K562 (cell line): ENCODE results near the gene HELZ. TPM values are rescaled to one million over a fixed set of nuclear protein-coding genes. Genes with fewer than 3 reads are reported as not detected.
A peak's percentile ranks its signal among the peaks of the same experiment; 100 is the strongest.
"Not testable (repeated sequence)": the region's sequence is repeated elsewhere in the genome, so short reads cannot be mapped to it uniquely, and the experiment has no call there.

Experiments
- ATAC-seq: fragments of 200-7000 bp; cut with Tn5 transposase; 3 replicates; pipeline ENCODE4 v1.9.1; 2020; ENCODE audit warnings: moderate library complexity
- BruUV-seq: library from RNA; stranded (reverse); fragments of 400-500 nt; replicated peaks from 2 replicates; lab custom pipeline; 2021; lab: Mats Ljungman, UMichigan
- CTCF ChIA-PET: fragments of 300-600 bp; formaldehyde crosslinking; extraction: SDS; loops from one replicate; lab custom pipeline; 2021; ENCODE audit warnings: low intra/inter-chr PET ratio; lab: Yijun Ruan, JAX
- POLR2A ChIA-PET: fragments of 300-600, 350-650 bp; sonication (Branson Sonifier 250); formaldehyde crosslinking; extraction: SDS; loops from one replicate; lab custom pipeline; 2021; ENCODE audit warnings: antibody characterized with exemption, inconsistent platforms; lab: Yijun Ruan, JAX
- DNase-seq, 4 experiments: peaks; one replicate each; pipeline versions ENCODE4 v3.0.0 to v3.0.0-alpha.2; 2011 to 2018; ENCODE audit warnings: low spot score in 3 of 4, mixed read lengths in 3 of 4; ENCODE audit errors: extremely low read depth in 1 of 4
- FAIRE-seq: peaks from 2 replicates; lab custom pipeline; 2011; peaks lifted over from hg19 to GRCh38; lab: Jason Lieb, UNC
- H2AFZ ChIP-seq: 2 replicates; pipeline ENCODE4 v1.6.0; 2011; ENCODE audit warnings: low read depth, low read length, control low read depth, inconsistent platforms
- H3K27ac ChIP-seq: fragments of 200-600 bp; 3 replicates; pipeline ENCODE4 v1.8.0; 2011; ENCODE audit warnings: low read depth, mild to moderate bottlenecking, control low read depth, inconsistent platforms, low read length, moderate library complexity, mixed read lengths; ENCODE audit errors: extremely low read depth
- H3K27me3 ChIP-seq, 2 experiments: fragments of 300-600 bp in 1 of 2; 2 replicates in 1 of 2; 3 replicates in 1 of 2; pipeline versions ENCODE4 v1.6.0 to v1.8.0; 2011; ENCODE audit warnings: inconsistent platforms in 2 of 2, low read length in 2 of 2, mild to moderate bottlenecking in 1 of 2, mixed read lengths in 1 of 2, moderate library complexity in 1 of 2; ENCODE audit not compliant: control insufficient read depth in 2 of 2, insufficient read depth in 2 of 2
- H3K36me3 ChIP-seq: fragments of 300-600 bp; 3 replicates; pipeline ENCODE4 v1.8.0; 2011; ENCODE audit warnings: mild to moderate bottlenecking, low read length, inconsistent platforms; ENCODE audit not compliant: control insufficient read depth, insufficient read depth
- H3K4me1 ChIP-seq, 2 experiments: fragments of 200-600 bp in 1 of 2; replicated peaks in 1 of 2; 2 replicates in 1 of 2; 3 replicates in 1 of 2; pipeline versions ENCODE4 v1.5.1 to v1.8.0; 2011; ENCODE audit warnings: inconsistent platforms in 2 of 2, low read length in 2 of 2, mild to moderate bottlenecking in 1 of 2, mixed read lengths in 1 of 2, moderate library complexity in 1 of 2; ENCODE audit not compliant: control insufficient read depth in 2 of 2, insufficient read depth in 2 of 2
- H3K4me2 ChIP-seq: 2 replicates; pipeline ENCODE4 v1.6.1; 2011; ENCODE audit warnings: low read length, control low read depth, inconsistent platforms, mixed read lengths; ENCODE audit not compliant: insufficient read depth
- H3K4me3 ChIP-seq: fragments of 200-600 bp; sonication (generic), shearing (Covaris generic); 2 replicates; pipeline ENCODE4 v1.5.1; 2016; ENCODE audit warnings: control low read depth, inconsistent platforms
- H3K79me2 ChIP-seq: fragments of 200-600 bp; 3 replicates; pipeline ENCODE4 v1.8.0; 2011; ENCODE audit warnings: low read length, inconsistent platforms; ENCODE audit not compliant: control insufficient read depth, insufficient read depth
- H3K9ac ChIP-seq, 2 experiments: 2 replicates each; pipeline versions ENCODE4 v1.6.0 to v1.6.1; 2011; ENCODE audit warnings: low read depth in 2 of 2, low read length in 2 of 2, control low read depth in 1 of 2, inconsistent platforms in 1 of 2, mild to moderate bottlenecking in 1 of 2, mixed read lengths in 1 of 2; ENCODE audit not compliant: insufficient read depth in 1 of 2
- H3K9me1 ChIP-seq: one replicate; pipeline ENCODE4 v1.6.0; 2011; ENCODE audit warnings: inconsistent platforms, mild to moderate bottlenecking, low read length, moderate library complexity; ENCODE audit not compliant: control insufficient read depth, insufficient read depth
- H3K9me3 ChIP-seq: replicated peaks from 2 replicates; pipeline ENCODE4 v1.5.1; 2011; ENCODE audit warnings: low read depth, low read length, inconsistent platforms; ENCODE audit not compliant: control insufficient read depth, insufficient read depth
- H4K20me1 ChIP-seq: replicated peaks from 2 replicates; pipeline ENCODE4 v1.6.1; 2011; ENCODE audit warnings: low read length, inconsistent platforms, mixed read lengths; ENCODE audit not compliant: control insufficient read depth, insufficient read depth
- ATF3 ChIP-seq, 2 experiments: fragments of 450-650 bp in 1 of 2; sonication (generic) in 1 of 2; formaldehyde crosslinking in 1 of 2; IDR thresholded peaks in 1 of 2; conservative IDR thresholded peaks in 1 of 2; 2 replicates each; pipeline versions ENCODE4 v1.6.1 to v1.8.1; 2016 to 2023; ENCODE audit warnings: mild to moderate bottlenecking in 2 of 2, moderate library complexity in 2 of 2, inconsistent platforms in 1 of 2, missing genetic modification reagents in 1 of 2
- CEBPG ChIP-seq, 3 experiments: fragments of 200-800 bp in 1 of 3; sonication (Bioruptor generic) in 1 of 3; sonication (generic) in 1 of 3; formaldehyde crosslinking in 1 of 3; IDR thresholded peaks in 2 of 3; conservative IDR thresholded peaks in 1 of 3; 2 replicates each; pipeline versions ENCODE4 v1.6.1 to v1.8.0; 2016 to 2022; ENCODE audit warnings: missing compliant biosample characterization in 2 of 3, missing genetic modification characterization in 2 of 3, mild to moderate bottlenecking in 1 of 3, missing genetic modification reagents in 1 of 3
- HDAC2 ChIP-seq: fragments of 450-650 bp; IDR thresholded peaks from 2 replicates; pipeline ENCODE4 v1.6.1; 2016; ENCODE audit warnings: mild to moderate bottlenecking
- JUND ChIP-seq, 2 experiments: IDR thresholded peaks; 2 replicates in 1 of 2; 3 replicates in 1 of 2; pipeline ENCODE4 v1.6.1; 2011; ENCODE audit warnings: borderline replicate concordance in 2 of 2, low read depth in 2 of 2, low read length in 2 of 2, improper control_type of control experiment in 1 of 2, missing biosample characterization in 1 of 2, missing genetic modification characterization in 1 of 2, missing genetic modification reagents in 1 of 2
- WGBS: fragments of 100-300 bp; shearing (Covaris generic); methylation state at CpG from one replicate; pipeline ENCODE4 v1.1.6; 2016; ENCODE audit warnings: low coverage, mixed read lengths; ENCODE audit not compliant: insufficient coverage; ENCODE audit errors: missing lambda C conversion rate; 5-methylcytosine and 5-hydroxymethylcytosine counted together
- in situ Hi-C: fragments of 300-500 bp; cut with MboI; formaldehyde crosslinking; loops from 4 replicates; pipeline ENCODE4 v1.15.0; 2018; ENCODE audit warnings: inconsistent platforms, mixed read lengths
- intact Hi-C: fragments of 100-400 bp; cut with micrococcal nuclease; formaldehyde crosslinking; loops from 2 replicates; pipeline ENCODE4 v1.14.2; 2022
- polyA plus RNA-seq, 8 experiments: library from polyadenylated mRNA; depleted of rRNA in 4 of 8; stranded (reverse) in 5 of 8; unstranded in 3 of 8; fragments of >200 nt; fragmentation: Nextera tagmentation in 2 of 8; fragmentation: Illumina TruSeq in 1 of 8; extraction: Ambion mirVana in 2 of 8; extraction: Trizol in 1 of 8; gene quantifications; 2 replicates each; pipeline versions ENCODE4 v1.2.1 to v1.2.3, GENCODE V29; 2011 to 2014; ENCODE audit warnings: inconsistent platforms in 1 of 8, missing spikeins in 1 of 8
- total RNA-seq, 7 experiments: library from RNA; depleted of rRNA in 6 of 7; stranded (reverse); fragments of >200 nt in 6 of 7; fragmentation: Illumina TruSeq in 2 of 7; extraction: Trizol in 2 of 7; gene quantifications; 2 replicates each; pipeline versions ENCODE4 v1.2.1 to v1.2.3, GENCODE V29; 2011 to 2021; ENCODE audit warnings: low replicate concordance in 1 of 7

The HELZ gene
- total and polyA plus RNA-seq, 9 of the 15 experiments (the other 6 are each of a cell fraction or from before 2014, with no cell fraction given) = 5.2 to 39.8 (median 17.3) TPM

- Histone ChIP-seq H3K9me3 (no peaks in the 10 kb centered on the region), H3K36me3 (peaks cover 55% of the 10 kb centered on the region), H3K4me2 (no peak overlapping the region), H3K9me1 (no peaks in the 10 kb centered on the region), H2AFZ (no peak overlapping the region), H4K20me1 (0 out of 2 replicates have a peak, but pooled peaks cover 3% of the 10 kb centered on the region), H3K4me3 (no peak overlapping the region), H3K79me2 (peaks cover 22% of the 10 kb centered on the region), H3K4me1 (no peaks in the 10 kb centered on the region), H3K27me3 (no peaks in the 10 kb centered on the region), H3K9ac (no peak overlapping the region), H3K27ac (no peak overlapping the region)
- DNase-seq (no peak), FAIRE-seq (no peak), ATAC-seq (no peak)
- TF ChIP-seq JUND (IDR thresholded peaks at IDR 0.05; ENCODE audit: borderline replicate concordance, low read depth, low read length) (no peak), JUND (tag; IDR thresholded peaks at IDR 0.05; ENCODE audit: borderline replicate concordance, low read depth, low read length) (no peak), CEBPG (CRISPR knock-in tag; IDR thresholded peaks at IDR 0.05) (no peak), CEBPG (tag; conservative IDR thresholded peaks at IDR 0.05 in 1 of 2, IDR thresholded peaks at IDR 0.05 in 1 of 2) (peak in 1 of 2 experiments; percentile 67; a peak in 2 of 4 replicates), ATF3 (IDR thresholded peaks at IDR 0.05) (0 out of 2 replicates have a peak, but pooled peaks have one; percentile 11), ATF3 (CRISPR knock-in tag; conservative IDR thresholded peaks at IDR 0.05) (no peak), HDAC2 (no peak)
- in situ Hi-C loops = no loop called here
- BruUV-seq = no TSS peak
- intact Hi-C loops = no loop called here
- ChIA-PET CTCF (no interaction called here), POLR2A (interaction anchor here (0.6 kb wide), 1 partner anchor 1348 kb away, joined by 3 read pairs; no protein-coding TSS in a partner anchor)
Measured at GRCh38 chr17:67105213-67105612, 139.8 kb downstream of the HELZ start.

- FAIRE-seq, CTCF ChIA-PET, H3K9me3 ChIP-seq, H3K27ac ChIP-seq, H3K27me3 ChIP-seq, ATAC-seq, in situ Hi-C loops, H3K4me2 ChIP-seq, POLR2A ChIA-PET, H4K20me1 ChIP-seq, H3K4me3 ChIP-seq, H3K4me1 ChIP-seq, BruUV-seq, H3K9ac ChIP-seq, intact Hi-C loops, DNase-seq, H3K9me1 ChIP-seq, H2AFZ ChIP-seq: not testable (repeated sequence)
- Histone ChIP-seq H3K36me3 (peaks cover 53% of the 10 kb centered on the region), H3K79me2 (peaks cover 26% of the 10 kb centered on the region)
- 97% methylated on average over 7 of the region's 7 CpGs for WGBS
Measured at GRCh38 chr17:67104641-67105040, 140.4 kb downstream of the HELZ start.
